Measurements from ENCODE around the gene FAM3A. TPM values are rescaled to one million over a fixed set of nuclear protein-coding genes. Genes with fewer than 3 reads are reported as not detected.

The FAM3A gene
- total RNA-seq, 2 donors from 2014 or later, result 24.5 to 25.4 TPM

- Mint-ChIP-seq H3K4me3 (peak within 1 kb of the TSS; percentile 94), H3K36me3 (ENCODE audit: low read depth) (peaks cover 21% of the 10 kb centered on the region), H3K27ac (peak within 1 kb of the TSS; percentile 92), H3K4me1 (no peaks in the 10 kb centered on the region), H3K9me3 (no peaks in the 10 kb centered on the region), H3K27me3 (no peaks in the 10 kb centered on the region)
- ATAC-seq (replicated peaks), result peak; percentile 73
Measured at GRCh38 chrX:154458116-154458953, 57.7 kb downstream of the FAM3A start, which contains the start of gene PLXNA3. Gene PLXNA3 (plus strand): TSS chrX:154458281. CDS start chrX:154460184, 1,903 bp downstream.

DNA sequence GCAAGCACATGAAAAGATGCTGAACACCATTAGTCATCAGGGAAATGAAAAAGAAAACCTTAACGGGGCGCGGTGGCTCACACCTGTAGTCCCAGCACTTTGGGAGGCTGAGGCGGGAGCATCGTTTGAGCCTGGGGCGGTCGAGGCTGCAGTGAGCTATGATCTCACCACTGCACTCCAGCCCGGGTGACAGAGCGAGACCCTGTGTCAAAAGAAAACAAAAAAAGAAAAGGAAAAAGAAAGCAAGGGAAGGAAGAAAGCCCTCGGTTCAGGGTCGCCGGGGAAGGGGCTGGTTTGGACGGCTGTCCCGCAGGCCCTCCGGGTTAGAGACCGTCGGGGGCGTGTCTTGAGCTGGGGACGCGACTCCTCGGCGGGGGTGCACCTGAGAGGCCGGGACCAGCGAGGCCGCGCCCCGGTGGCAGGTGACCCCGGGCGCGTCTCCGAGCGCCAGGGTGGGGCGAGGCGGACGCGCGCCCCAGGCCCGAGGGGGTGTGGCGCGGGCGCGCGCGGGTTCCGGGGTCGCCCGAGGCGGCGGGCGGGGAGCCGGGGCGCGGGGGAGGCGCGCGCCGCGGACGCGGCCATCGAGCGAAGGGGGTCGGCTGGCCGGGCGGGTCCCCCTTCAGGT, 58.4 kb downstream of the FAM3A start:
- H3K4me1 Mint-ChIP-seq, result no peaks in the 10 kb centered on the region
- peak overlapping the region; percentile 92 for H3K27ac Mint-ChIP-seq
- peak overlapping the region; percentile 94 for H3K4me3 Mint-ChIP-seq

More for the DNA sequence above, 58.4 kb downstream of the FAM3A start:
- peak; percentile 74 for ATAC-seq (replicated peaks)
- H3K9me3 Mint-ChIP-seq, result no peaks in the 10 kb centered on the region
- H3K27me3 Mint-ChIP-seq, result no peaks in the 10 kb centered on the region
- peaks cover 21% of the 10 kb centered on the region for H3K36me3 Mint-ChIP-seq (ENCODE audit: low read depth)

Other genes with a start within 250 kb of the FAM3A start
- not detected for gene TEX28, start 221.1 kb downstream of the FAM3A start, total RNA-seq
- gene TKTL1, start 220.4 kb downstream of the FAM3A start, total RNA-seq, result 1 to 10 TPM in 1 of 2 donors, under 1 TPM in 1; 0.54 to 2.1 TPM
- gene FLNA, start 141.6 kb downstream of the FAM3A start, total RNA-seq, result 1,000 to 10,000 TPM; 1,274 to 1,383 TPM
- 10 to 100 TPM; 86.5 to 87.5 TPM for gene EMD, start 136.9 kb downstream of the FAM3A start, total RNA-seq
- 1,000 to 10,000 TPM; 1,604 to 1,651 TPM for gene RPL10, start 117.9 kb downstream of the FAM3A start, total RNA-seq
- 10 to 100 TPM; 13.9 to 16.7 TPM for gene DNASE1L1, start 107.0 kb downstream of the FAM3A start, total RNA-seq
- gene TAFAZZIN, start 104.7 kb downstream of the FAM3A start, total RNA-seq, result 10 to 100 TPM; 39.3 to 40.8 TPM
- 10 to 100 TPM; 39.9 to 42.1 TPM for gene ATP6AP1, start 87.6 kb downstream of the FAM3A start, total RNA-seq
- gene GDI1, start 79.1 kb downstream of the FAM3A start, total RNA-seq, result 100 to 1,000 TPM; 120 to 165 TPM
- gene FAM50A, start 72.1 kb downstream of the FAM3A start, total RNA-seq, result 10 to 100 TPM; 49.3 to 71.4 TPM
- gene PLXNA3, start 58.0 kb downstream of the FAM3A start, total RNA-seq, result 10 to 100 TPM; 63.2 to 67.8 TPM
- 10 to 100 TPM; 37.4 to 47.9 TPM for gene LAGE3, start 37.0 kb downstream of the FAM3A start, total RNA-seq
- 10 to 100 TPM; 37.2 to 53.4 TPM for gene UBL4A, start 29.6 kb downstream of the FAM3A start, total RNA-seq
- 10 to 100 TPM; 17.3 to 24.8 TPM for gene SLC10A3, start 25.6 kb downstream of the FAM3A start, total RNA-seq
- gene G6PD, start 30.6 kb upstream of the FAM3A start, total RNA-seq, result 10 to 100 TPM; 48.1 to 78.3 TPM
- gene IKBKG, start 31.4 kb upstream of the FAM3A start, total RNA-seq, result 10 to 100 TPM; 26.1 to 39.6 TPM
- not detected for gene CTAG1A, start 68.9 kb upstream of the FAM3A start, total RNA-seq
- gene CTAG1B, start 103.0 kb upstream of the FAM3A start, total RNA-seq, result not detected
- not detected for gene CTAG2, start 137.3 kb upstream of the FAM3A start, total RNA-seq
- gene GAB3, start 234.8 kb upstream of the FAM3A start, total RNA-seq, result 10 to 100 TPM; 12.1 to 13.5 TPM
- 100 to 1,000 TPM in 1 of 2 donors, 10 to 100 TPM in 1; 72.8 to 142 TPM for gene DKC1, start 246.6 kb upstream of the FAM3A start, total RNA-seq